NCI-H82 (cell line): ENCODE data around the gene CD96.
"Not testable (repeated sequence)": the region's sequence is repeated elsewhere in the genome, so short reads cannot be mapped to it uniquely, and the experiment has no call there.

Experiments
- DNase-seq: peaks from one replicate; lab custom pipeline; 2025; lab: John Stamatoyannopoulos, UW

CD96 gene

DNA sequence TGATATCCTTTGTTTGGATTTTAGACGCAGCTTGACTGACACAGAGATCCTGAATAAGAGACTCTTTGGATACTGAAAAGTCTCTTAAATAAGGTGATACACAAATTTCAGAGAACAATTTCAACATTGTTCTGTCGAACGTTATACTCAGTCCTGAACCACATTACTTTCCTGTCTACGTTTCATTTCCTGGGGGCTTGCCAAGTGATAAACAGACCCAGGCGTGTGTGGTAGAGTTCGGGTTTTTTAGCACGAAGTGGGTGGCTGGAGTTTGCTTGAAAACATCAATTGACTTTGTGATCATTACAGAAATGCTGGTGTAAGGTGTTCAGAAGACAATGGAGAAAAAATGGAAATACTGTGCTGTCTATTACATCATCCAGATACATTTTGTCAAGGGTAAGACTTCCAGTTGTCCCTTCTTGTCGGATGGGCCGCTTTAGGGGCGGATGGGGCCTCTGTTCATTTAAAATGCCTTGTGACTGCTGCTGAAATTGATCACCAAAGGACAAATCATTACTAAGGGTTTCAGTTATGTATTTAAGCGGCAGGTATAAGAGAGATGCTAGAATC lies at the start of gene CD96:
Gene CD96, plus strand, starts transcription at position 287 of the 573 bp plus-strand sequence. Its CDS starts 52 bp downstream, at position 339.
- DNase-seq, result no peak

GRCh38 chr3:111493276-111493675 lies 48.7 kb upstream of the CD96 start:
- no peak for DNase-seq

GRCh38 chr3:111496894-111497559 lies 45.0 kb upstream of the CD96 start:
- DNase-seq, result no peak

DNA sequence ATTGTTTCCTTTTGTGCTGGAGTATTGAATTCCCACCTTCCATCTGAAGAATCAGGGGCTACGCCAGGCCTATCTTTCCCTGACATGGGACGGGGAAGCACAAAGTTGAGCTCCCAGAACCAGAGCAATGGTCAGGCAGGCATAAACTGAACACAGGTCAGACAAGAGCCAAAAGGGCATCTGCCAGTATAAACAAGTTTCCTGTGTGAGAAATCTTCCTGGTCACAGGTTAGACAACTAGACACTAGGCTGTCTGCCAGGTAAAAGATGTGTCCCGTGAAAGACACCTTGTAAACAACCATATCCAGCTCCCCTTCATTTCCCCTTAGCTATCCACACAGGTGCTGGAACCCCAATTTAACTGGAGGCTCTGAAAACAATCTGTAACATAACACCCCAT lies 44.0 kb upstream of the CD96 start:
- DNase-seq, result no peak

DNA sequence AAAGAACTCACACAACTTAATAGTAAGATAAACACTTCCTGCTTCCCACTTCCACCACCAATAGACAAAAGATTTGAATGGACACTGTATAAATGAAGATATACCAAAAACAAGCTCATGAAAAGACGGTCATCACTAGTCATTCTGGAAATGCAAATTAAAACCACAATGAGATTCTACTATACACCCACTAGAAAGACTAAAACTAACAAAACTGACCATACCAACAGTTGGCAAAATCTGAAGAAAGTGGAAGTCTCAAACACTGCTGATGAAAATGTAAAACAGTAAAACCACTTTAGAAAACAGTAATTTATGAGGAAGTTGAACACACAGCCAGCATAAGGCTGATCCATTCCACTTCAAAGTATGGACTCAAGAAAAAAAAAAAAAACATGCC lies 35.6 kb upstream of the CD96 start:
- no peak for DNase-seq

GRCh38 chr3:111509308-111509707 lies 32.7 kb upstream of the CD96 start:
- DNase-seq, result peak; percentile 57

DNA sequence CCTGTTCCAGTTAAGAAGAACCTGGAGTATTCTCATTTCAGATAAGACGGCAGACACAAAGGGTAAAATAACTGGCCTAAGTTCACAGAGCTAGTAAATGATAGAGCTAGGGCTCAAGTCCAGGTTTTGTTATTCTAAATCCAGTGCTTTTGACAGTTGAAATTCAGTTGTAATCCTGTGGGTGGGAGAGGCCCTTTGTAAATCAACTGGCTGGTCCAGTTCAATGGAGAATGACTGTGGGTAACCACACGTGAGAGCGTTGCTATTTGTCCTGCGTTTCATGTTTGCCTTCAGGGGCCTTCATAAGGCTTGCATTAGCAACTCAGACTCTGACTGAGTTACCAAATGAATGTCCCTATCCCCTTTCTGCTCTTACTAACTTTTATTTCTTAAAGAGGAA lies 24.2 kb upstream of the CD96 start:
- DNase-seq, result no peak

DNA sequence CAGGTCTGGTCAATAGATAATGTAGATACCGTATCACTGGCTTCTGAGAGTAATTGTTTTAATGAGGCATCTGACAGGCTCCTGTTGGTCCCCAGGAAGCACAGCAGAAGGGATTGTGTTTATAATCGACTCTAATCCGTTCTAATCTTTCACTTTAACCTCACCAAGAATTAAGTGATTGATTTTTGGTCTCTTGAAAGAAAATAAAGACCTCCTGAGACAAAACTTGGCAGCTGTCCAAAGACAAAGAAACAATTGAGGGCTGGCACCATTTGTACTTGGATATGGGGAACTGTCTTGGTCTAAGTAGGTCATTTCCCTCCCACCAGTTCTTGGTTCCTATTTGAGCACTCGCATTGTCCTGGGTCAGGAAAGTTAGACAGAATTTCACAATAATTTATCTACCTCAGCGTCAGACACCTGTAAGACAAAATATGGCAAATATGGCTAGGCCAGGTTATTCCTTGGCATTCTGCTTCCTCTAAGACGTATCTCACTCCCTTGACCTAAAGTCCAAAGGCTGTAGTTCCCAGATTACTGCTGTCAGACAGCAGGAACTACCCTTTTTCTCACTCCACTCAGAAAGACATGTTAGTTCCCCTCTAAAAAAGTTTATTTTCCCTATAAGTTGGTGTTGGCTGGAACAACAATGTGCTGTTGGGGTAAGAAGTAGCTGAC lies 22.7 kb upstream of the CD96 start:
- DNase-seq, result peak; percentile 99

DNA sequence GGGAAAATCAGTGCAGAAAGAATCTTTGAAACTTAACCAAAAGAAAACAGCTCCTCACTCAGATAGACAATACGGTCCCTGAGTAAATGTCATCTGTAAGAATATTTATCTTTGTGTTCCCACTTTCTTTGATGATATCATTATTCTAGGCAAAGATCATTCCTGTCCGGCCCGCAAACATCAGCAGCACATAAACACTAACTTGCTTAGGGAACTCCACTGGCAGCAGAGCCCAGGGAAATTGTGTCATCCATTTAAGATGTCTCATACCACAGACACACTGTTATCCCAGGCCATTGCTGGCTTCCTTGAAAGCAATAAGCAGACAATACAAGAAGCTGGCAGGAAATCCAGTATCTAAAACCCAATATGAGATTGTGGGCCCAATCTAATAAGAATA lies 20.1 kb upstream of the CD96 start:
- DNase-seq, result peak; percentile 62

GRCh38 chr3:111524486-111524885 lies 17.5 kb upstream of the CD96 start:
- DNase-seq, result not testable (repeated sequence)

- DNase-seq, result no peak
These were observed 10.6 kb upstream of the CD96 start for GRCh38 chr3:111531446-111531845.

GRCh38 chr3:111534701-111535100 lies 7.3 kb upstream of the CD96 start:
- no peak for DNase-seq

- no peak for DNase-seq
These were observed 3.9 kb upstream of the CD96 start for GRCh38 chr3:111538111-111538510.

DNA sequence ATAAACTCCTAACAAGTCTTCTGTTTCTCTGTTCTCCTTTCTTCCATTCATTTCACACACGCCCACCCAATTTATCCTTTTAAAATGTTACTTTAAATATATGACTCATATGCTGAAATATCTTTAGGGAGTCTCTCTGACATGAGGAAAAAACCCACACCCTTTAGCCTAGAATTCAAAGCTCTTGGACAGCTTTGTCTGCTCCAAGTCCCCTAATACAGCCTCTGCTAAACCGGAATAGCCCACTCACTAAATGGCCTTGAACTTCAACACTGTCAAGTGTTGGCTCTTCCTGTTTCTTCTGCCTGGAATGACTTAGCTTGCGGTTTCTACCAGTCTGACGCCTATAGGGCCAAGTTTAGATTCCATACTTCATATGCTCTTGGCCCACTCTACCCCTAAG lies 3.3 kb upstream of the CD96 start:
- DNase-seq, result no peak

DNA sequence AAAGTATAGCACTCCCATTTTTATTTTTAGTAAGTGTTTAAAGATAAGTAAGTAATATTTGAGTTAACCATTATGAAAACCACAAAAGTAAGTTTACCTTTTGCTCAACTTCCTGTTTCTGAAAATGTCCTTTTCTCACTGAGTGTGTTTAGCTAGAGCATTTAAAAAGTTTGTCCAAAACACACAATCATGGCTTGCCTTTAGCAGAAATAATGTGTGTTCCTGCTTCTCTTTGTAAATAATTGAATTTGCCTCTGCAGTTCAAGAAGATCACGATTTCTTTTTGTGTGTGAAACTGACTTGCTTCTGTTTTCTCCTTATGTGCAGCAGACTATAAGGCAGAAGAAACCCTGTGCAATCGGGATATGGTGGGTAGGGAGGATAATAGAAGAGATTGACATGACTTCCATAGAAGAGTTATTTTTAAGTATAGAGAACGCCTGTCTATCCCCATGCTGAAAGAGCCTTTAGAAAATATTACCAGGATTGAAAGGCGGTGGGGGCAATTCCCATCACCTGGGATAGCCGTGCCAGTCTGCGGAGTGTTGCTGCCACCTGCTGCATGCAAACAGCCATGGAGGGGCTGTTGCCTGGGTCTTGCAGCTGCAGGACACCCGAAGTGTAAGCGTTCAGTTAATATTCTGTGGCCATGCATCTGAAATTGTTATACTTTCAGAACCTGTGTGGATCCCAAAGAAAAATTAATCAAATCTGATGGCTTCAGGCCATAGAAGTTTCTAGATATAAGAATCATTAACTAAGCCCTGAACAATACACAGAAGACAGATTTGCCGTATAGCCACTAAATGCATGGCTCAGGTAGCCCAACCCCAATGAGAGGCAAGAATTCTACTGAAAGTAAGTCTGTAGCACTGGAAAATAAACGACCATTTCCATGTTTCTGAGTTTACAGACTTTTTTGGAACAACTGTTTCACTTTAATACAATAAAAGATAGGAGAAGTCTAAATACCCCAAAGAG lies 2.4 kb upstream of the CD96 start:
- peak; percentile 86 for DNase-seq

GRCh38 chr3:111541391-111541790 lies 606 bp upstream of the CD96 start:
- DNase-seq, result peak; percentile 12

- no peak for DNase-seq
These were observed 759 bp downstream of the CD96 start for GRCh38 chr3:111542611-111543300.

GRCh38 chr3:111545349-111545748 lies 3.4 kb downstream of the CD96 start:
- DNase-seq, result no peak

DNA sequence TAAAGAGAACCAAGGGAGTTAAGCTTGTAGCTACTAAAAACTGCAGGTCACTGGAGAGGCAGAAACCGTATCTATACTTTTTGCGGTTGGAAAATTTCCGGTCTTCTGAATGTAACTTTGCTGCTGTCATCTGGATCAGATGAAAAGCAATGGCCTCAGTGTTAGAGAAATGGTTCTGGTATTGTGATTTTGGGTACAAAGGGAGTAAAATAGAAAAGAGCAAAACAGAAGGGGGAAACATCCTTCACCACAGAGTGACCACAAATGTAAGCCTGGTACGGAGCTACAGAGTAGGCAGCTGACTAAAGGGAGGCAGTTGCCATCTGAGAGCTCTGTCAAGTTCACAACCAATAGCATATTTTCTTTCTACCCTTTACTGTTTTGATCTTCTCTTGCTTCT lies 5.6 kb downstream of the CD96 start:
- DNase-seq, result no peak

DNA sequence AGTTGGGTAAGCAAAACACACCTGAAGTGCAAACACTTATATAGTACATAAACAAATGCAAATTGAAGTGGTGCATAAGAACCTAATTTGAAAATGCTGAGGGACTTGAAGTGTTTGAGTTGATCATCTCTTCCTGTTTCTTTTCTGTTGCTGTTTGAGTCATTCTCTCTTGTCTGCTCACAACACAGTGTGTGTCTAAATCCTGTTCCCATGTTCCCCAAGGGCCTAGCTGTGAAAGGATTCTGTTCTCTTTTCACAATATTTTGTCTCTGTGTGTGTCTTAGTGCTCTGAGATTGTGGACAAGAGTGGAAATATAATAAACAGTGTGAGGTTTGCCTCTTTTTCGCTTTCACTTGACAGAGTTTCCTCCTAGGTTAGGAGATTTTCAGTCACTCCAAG lies 6.1 kb downstream of the CD96 start:
- DNase-seq, result no peak

GRCh38 chr3:111548756-111549155 lies 6.8 kb downstream of the CD96 start:
- DNase-seq, result no peak

- not testable (repeated sequence) for DNase-seq
These were observed 19.9 kb downstream of the CD96 start for GRCh38 chr3:111561902-111562301.
